HEK293 (cell line): ENCODE results near the gene CXorf65.

Experiments used
- CTCF ChIA-PET: fragments of 350-600 bp; formaldehyde crosslinking; extraction: SDS; loops from one replicate; lab custom pipeline; 2021; ENCODE audit warnings: antibody characterized with exemption; lab: Yijun Ruan, JAX
- POLR2A ChIA-PET: fragments of 300-600 bp; formaldehyde crosslinking; extraction: SDS; loops from one replicate; lab custom pipeline; 2020; ENCODE audit warnings: antibody characterized with exemption, inconsistent platforms; lab: Yijun Ruan, JAX
- H3K27ac ChIP-seq: fragments of 200-500 bp; sonication (Bioruptor generic); 2 replicates; pipeline ENCODE4 v1.5.1; 2014; ENCODE audit warnings: low read depth, low read length, control low read depth, inconsistent platforms; ENCODE audit errors: extremely low read depth
- H3K36me3 ChIP-seq, 2 experiments: fragments of 200-500 bp in 1 of 2; sonication (Bioruptor generic) in 1 of 2; 1 replicate in 1 of 2; 2 replicates in 1 of 2; pipeline ENCODE4 v1.5.1; 2014 to 2017; ENCODE audit warnings: inconsistent platforms in 2 of 2, low read length in 2 of 2; ENCODE audit not compliant: control insufficient read depth in 2 of 2, insufficient read depth in 1 of 2
- H3K4me1 ChIP-seq: fragments of 200-500 bp; sonication (Bioruptor generic); 2 replicates; pipeline ENCODE4 v1.5.1; 2014; ENCODE audit warnings: mild to moderate bottlenecking, low read length, inconsistent platforms; ENCODE audit not compliant: control insufficient read depth, insufficient read depth
- H3K4me3 ChIP-seq: 2 replicates; pipeline ENCODE4 v1.5.1; 2011; ENCODE audit warnings: low read depth, mild to moderate bottlenecking, control low read depth, low read length, moderate library complexity
- H3K9me3 ChIP-seq: fragments of 200-500 bp; sonication (Bioruptor generic); 2 replicates; pipeline ENCODE4 v1.5.1; 2014; ENCODE audit warnings: low read depth, low read length, inconsistent platforms; ENCODE audit not compliant: control insufficient read depth, insufficient read depth
- GLI2 ChIP-seq: fragments of 450-650 bp; formaldehyde crosslinking; IDR thresholded peaks from 2 replicates; pipeline ENCODE4; 2017; ENCODE audit warnings: missing biosample characterization, missing genetic modification characterization, low read depth, borderline replicate concordance
- HOXA7 ChIP-seq: sonication (generic); formaldehyde crosslinking; IDR thresholded peaks from 2 replicates; pipeline ENCODE4 v1.8.1; 2022; ENCODE audit warnings: missing genetic modification reagents, borderline replicate concordance
- IKZF3 ChIP-seq: fragments of 450-650 bp; IDR thresholded peaks from 2 replicates; pipeline ENCODE4 v1.5.0; 2018; ENCODE audit warnings: missing biosample characterization, mild to moderate bottlenecking, missing genetic modification characterization, moderate library complexity
- PRDM6 ChIP-seq: fragments of 450-650 bp; formaldehyde crosslinking; IDR thresholded peaks from 2 replicates; pipeline ENCODE4 v1.5.1; 2017; ENCODE audit warnings: missing biosample characterization, missing genetic modification characterization
- RBAK ChIP-seq: fragments of 450-650 bp; formaldehyde crosslinking; IDR thresholded peaks from 2 replicates; pipeline ENCODE4 v1.5.1; 2016; ENCODE audit warnings: missing biosample characterization, missing genetic modification characterization
- TRIM28 ChIP-seq: IDR thresholded peaks from 2 replicates; pipeline ENCODE4 v1.6.1; 2011; ENCODE audit warnings: low read length, control low read depth, borderline replicate concordance
- TSHZ1 ChIP-seq: fragments of 450-650 bp; formaldehyde crosslinking; IDR thresholded peaks from 2 replicates; pipeline ENCODE4 v1.5.1; 2016; ENCODE audit warnings: missing biosample characterization, missing genetic modification characterization, borderline replicate concordance
- ZBTB1 ChIP-seq: fragments of 450-650 bp; formaldehyde crosslinking; IDR thresholded peaks from 2 replicates; pipeline ENCODE4 v1.5.1; 2016; ENCODE audit warnings: missing biosample characterization, missing genetic modification characterization
- ZFHX2 ChIP-seq: fragments of 450-650 bp; formaldehyde crosslinking; conservative IDR thresholded peaks from 2 replicates; pipeline ENCODE4 v1.5.1; 2016; ENCODE audit warnings: missing biosample characterization, missing genetic modification characterization
- ZNF214 ChIP-seq: fragments of 450-650 bp; formaldehyde crosslinking; IDR thresholded peaks from 2 replicates; pipeline ENCODE4 v1.5.1; 2017; ENCODE audit warnings: missing biosample characterization, mild to moderate bottlenecking, missing genetic modification characterization, borderline replicate concordance
- ZNF324 ChIP-seq: fragments of 450-650 bp; formaldehyde crosslinking; IDR thresholded peaks from 2 replicates; pipeline ENCODE4 v1.5.1; 2016; ENCODE audit warnings: missing biosample characterization, missing genetic modification characterization
- ZNF664 ChIP-seq: fragments of 450-650 bp; formaldehyde crosslinking; IDR thresholded peaks from 2 replicates; pipeline ENCODE4 v1.5.1; 2016; ENCODE audit warnings: missing biosample characterization, missing genetic modification characterization
- ZNF76 ChIP-seq: fragments of 450-650 bp; formaldehyde crosslinking; IDR thresholded peaks from 2 replicates; pipeline ENCODE4; 2016; ENCODE audit warnings: low read depth, missing biosample characterization, missing genetic modification characterization, borderline replicate concordance
- TF ChIP-seq, protein P1 (sequence below): fragments of 450-650 bp; formaldehyde crosslinking; conservative IDR thresholded peaks from 2 replicates; pipeline ENCODE4 v1.5.1; 2016; ENCODE audit warnings: low read depth, missing biosample characterization, missing genetic modification characterization
- TF ChIP-seq, protein P2 (sequence below): fragments of 450-650 bp; formaldehyde crosslinking; IDR thresholded peaks from 2 replicates; pipeline ENCODE4 v1.5.1; 2016; ENCODE audit warnings: missing biosample characterization, missing genetic modification characterization, low read depth
- TF ChIP-seq, protein P3 (sequence below): fragments of 450-650 bp; IDR thresholded peaks from 2 replicates; pipeline ENCODE4 v1.5.1; 2018; ENCODE audit warnings: missing biosample characterization, mild to moderate bottlenecking, missing genetic modification characterization

The CXorf65 gene

DNA sequence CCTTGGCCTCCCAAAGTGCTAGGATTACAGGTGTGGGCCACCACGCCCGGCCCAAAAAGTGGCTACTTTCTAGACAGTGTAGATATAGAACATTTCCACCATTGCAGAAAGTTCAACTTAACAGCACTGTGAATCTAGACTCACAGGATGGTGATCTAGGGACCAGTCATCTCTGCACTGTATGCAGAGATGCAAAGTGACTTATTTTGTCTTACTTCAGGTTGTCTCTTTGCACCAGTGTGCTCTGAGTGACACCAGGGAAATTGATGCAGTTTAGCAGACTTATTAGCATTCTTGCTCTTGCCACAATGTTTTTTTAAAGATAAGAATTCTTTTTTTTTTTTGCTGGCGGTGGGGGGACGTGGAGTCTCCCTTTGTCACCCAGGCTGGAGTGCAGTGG is 23.7 kb downstream of the CXorf65 start (continued):
- peak; percentile 37 for TF ChIP-seq PRDM6 (tag by site-specific recombination)
- TF ChIP-seq ZNF324 = no peak
- TF ChIP-seq HOXA7 (CRISPR knock-in tag) = no peak
- TF ChIP-seq, all 188 proteins: peak for 6

DNA sequence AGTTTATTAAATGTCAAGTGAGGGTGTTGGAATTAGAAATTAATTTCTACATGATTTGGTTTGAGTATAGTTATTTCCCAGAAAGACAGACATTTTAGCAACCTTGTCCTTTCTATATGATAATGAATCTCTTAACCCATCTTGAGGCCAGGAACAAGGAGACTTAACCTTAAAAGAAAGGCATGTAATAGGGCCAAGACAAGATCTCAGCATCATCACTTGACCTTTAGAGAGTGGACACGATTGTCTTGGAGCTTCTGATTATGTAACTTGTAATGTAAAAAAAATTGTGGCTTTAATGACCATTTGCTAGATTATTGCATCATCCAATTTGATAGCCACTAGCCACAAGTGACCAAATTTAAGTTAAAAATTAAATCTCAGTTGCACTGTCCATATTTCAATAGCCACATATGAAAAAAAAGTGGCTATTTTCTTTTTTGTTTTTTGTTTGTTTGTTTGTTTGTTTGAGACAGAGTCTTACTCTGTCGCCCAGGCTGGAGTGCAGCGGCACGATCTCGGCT is 24.4 kb downstream of the CXorf65 start:
- ChIA-PET POLR2A (interaction anchor here (1.2 kb wide), 1 partner anchor 15 kb away, joined by 5 read pairs; the partner anchor contains the start of gene SNX12), CTCF (interaction anchor here (0.6 to 1.2 kb wide), 2 partner anchors 24 to 84 kb away, joined by 3 to 4 read pairs; no protein-coding TSS in a partner anchor)
- H3K9me3 ChIP-seq = no peaks in the 10 kb centered on the region
- H3K4me1 ChIP-seq = peaks cover 12% of the 10 kb centered on the region
- no peaks in the 10 kb centered on the region for H3K36me3 ChIP-seq
- TF ChIP-seq ZNF214 (tag by site-specific recombination) (no peak), TRIM28 (0 out of 2 replicates have a peak, but pooled peaks have one; percentile 8)
- TF ChIP-seq, protein P1, sequence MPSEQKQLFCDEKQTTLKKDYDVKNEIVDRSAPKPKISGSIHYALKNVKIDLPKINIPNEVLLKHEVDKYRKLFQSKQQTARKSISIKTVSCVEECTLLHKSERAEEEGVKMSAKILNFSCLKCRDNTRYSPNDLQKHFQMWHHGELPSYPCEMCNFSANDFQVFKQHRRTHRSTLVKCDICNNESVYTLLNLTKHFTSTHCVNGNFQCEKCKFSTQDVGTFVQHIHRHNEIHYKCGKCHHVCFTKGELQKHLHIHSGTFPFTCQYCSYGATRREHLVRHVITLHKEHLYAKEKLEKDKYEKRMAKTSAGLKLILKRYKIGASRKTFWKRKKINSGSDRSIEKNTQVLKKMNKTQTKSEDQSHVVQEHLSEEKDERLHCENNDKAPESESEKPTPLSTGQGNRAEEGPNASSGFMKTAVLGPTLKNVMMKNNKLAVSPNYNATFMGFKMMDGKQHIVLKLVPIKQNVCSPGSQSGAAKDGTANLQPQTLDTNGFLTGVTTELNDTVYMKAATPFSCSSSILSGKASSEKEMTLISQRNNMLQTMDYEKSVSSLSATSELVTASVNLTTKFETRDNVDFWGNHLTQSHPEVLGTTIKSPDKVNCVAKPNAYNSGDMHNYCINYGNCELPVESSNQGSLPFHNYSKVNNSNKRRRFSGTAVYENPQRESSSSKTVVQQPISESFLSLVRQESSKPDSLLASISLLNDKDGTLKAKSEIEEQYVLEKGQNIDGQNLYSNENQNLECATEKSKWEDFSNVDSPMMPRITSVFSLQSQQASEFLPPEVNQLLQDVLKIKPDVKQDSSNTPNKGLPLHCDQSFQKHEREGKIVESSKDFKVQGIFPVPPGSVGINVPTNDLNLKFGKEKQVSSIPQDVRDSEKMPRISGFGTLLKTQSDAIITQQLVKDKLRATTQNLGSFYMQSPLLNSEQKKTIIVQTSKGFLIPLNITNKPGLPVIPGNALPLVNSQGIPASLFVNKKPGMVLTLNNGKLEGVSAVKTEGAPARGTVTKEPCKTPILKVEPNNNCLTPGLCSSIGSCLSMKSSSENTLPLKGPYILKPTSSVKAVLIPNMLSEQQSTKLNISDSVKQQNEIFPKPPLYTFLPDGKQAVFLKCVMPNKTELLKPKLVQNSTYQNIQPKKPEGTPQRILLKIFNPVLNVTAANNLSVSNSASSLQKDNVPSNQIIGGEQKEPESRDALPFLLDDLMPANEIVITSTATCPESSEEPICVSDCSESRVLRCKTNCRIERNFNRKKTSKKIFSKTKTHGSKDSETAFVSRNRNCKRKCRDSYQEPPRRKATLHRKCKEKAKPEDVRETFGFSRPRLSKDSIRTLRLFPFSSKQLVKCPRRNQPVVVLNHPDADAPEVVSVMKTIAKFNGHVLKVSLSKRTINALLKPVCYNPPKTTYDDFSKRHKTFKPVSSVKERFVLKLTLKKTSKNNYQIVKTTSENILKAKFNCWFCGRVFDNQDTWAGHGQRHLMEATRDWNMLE = 0 out of 2 replicates have a peak, but pooled peaks have one; percentile 7
- TF ChIP-seq, protein P2, sequence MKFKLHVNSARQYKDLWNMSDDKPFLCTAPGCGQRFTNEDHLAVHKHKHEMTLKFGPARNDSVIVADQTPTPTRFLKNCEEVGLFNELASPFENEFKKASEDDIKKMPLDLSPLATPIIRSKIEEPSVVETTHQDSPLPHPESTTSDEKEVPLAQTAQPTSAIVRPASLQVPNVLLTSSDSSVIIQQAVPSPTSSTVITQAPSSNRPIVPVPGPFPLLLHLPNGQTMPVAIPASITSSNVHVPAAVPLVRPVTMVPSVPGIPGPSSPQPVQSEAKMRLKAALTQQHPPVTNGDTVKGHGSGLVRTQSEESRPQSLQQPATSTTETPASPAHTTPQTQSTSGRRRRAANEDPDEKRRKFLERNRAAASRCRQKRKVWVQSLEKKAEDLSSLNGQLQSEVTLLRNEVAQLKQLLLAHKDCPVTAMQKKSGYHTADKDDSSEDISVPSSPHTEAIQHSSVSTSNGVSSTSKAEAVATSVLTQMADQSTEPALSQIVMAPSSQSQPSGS (tag by site-specific recombination) = peak; percentile 28; the same call in 1 of the 2 replicates
- H3K27ac ChIP-seq = no peak overlapping the region; the same call in 1 of the 2 replicates
- H3K4me3 ChIP-seq = no peak overlapping the region

DNA sequence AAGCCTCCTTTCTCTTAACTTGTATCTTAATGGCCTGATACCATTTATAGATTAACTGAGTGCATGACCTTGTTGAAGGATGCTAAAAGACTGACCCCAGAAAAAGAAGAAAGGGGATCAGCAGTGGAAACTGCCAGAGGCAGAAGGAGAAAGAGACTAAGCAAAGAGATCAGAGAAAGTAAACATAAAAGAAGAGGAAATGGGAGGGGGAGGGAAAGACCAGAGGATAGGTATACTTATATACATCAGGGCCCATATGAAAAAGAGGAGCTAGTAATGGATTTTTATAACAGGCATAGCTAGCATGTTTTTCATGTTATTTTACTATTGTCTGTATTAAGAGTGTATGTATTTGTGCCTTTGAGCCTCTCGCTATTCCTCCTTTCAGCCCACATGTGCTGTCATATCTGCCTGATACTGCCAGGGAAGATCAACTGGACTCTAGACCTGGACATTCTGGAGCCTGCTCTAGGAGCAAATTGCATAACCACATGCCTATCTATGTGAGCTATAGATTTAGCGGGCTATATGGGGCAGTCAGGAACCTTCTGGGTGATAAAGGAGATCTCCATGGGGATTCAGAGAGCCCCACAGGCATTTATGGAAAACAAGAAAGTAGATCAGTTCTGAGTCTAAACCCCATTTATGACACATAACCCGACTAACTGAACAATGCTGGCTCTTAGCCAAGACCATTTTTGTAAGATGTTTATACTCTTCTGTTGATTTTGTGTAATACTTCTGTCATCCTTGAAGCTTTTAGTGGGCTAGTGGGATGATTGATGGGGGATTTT is 25.0 kb downstream of the CXorf65 start:
- Histone ChIP-seq H3K9me3 (no peaks in the 10 kb centered on the region), H3K4me3 (no peak overlapping the region), H3K36me3 (no peaks in the 10 kb centered on the region), H3K27ac (peak overlapping the region; percentile 24; the same call in 1 of the 2 replicates), H3K4me1 (peaks cover 12% of the 10 kb centered on the region)
- POLR2A ChIA-PET = interaction anchor here (1.2 kb wide), 1 partner anchor 14 kb away, joined by 5 read pairs; the partner anchor contains the start of gene SNX12
- CTCF ChIA-PET = interaction anchor here (0.6 to 1.2 kb wide), 3 partner anchors 23 to 102 kb away, joined by 3 to 4 read pairs (median 3); no protein-coding TSS in a partner anchor
- 0 out of 2 replicates have a peak, but pooled peaks have one; percentile 30 for TF ChIP-seq ZBTB1 (tag by site-specific recombination)
- TF ChIP-seq, protein P3, sequence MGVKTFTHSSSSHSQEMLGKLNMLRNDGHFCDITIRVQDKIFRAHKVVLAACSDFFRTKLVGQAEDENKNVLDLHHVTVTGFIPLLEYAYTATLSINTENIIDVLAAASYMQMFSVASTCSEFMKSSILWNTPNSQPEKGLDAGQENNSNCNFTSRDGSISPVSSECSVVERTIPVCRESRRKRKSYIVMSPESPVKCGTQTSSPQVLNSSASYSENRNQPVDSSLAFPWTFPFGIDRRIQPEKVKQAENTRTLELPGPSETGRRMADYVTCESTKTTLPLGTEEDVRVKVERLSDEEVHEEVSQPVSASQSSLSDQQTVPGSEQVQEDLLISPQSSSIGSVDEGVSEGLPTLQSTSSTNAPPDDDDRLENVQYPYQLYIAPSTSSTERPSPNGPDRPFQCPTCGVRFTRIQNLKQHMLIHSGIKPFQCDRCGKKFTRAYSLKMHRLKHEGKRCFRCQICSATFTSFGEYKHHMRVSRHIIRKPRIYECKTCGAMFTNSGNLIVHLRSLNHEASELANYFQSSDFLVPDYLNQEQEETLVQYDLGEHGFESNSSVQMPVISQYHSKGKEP (tag by site-specific recombination) = peak; percentile 72
- TF ChIP-seq ZFHX2 = no peak
- peak; percentile 73; the same call in 1 of the 2 replicates for TF ChIP-seq GLI2 (tag by site-specific recombination)
- TF ChIP-seq RBAK (tag by site-specific recombination) = no peak
- no peak for TF ChIP-seq ZNF76 (tag by site-specific recombination)
- no peak for TF ChIP-seq ZNF664
- TF ChIP-seq IKZF3 (tag by site-specific recombination) = peak; percentile 83
- TF ChIP-seq TSHZ1 (tag by site-specific recombination) = peak; percentile 61; the same call in 1 of the 2 replicates
